ENCODE measurements around the gene TMEM218. TPM values are rescaled to one million over a fixed set of nuclear protein-coding genes. Genes with fewer than 3 reads are reported as not detected.
"Not testable (repeated sequence)": the region's sequence is repeated elsewhere in the genome, so short reads cannot be mapped to it uniquely, and the experiment has no call there.

TMEM218 gene
- total RNA-seq, 4 donors from 2014 or later: 24.2 to 31.5 (median 26.1) TPM

DNA sequence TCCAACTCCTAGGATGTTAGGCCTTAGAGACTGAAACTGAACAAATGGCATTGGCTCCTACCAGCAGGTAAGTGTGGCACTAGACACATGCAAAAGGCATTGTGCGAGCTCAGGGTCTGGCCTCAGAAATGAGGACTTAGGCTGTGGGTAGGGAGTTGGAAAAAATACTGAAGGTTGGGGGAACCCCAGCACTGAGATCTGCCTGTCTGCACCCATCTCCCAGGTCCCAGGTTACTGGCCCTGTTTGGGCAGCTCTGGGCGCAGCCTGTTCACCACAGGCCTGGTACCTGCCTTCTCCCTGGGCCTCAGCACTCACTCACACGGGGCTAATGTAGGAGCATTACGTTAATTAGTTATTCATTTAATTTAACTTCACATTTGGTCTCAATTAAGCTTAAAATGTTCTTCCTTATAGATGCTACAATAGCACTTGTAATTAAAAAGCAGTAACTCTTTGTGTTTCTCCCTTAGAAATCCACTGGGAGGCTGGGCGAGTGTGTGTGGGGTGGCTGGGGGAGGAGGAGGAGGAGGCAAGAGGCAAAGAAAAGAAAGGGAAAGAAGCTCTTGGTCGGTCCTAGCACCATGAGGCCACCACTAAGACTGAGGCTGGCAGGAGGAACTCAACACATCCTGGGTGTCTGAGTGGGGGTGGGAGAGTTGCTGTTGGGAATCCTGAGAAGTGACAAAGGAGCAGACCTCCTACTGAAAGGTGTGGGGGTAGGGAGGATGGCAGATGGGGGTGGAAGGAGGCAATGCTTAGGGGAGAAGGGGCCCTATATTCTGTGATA lies 19.4 kb downstream of the TMEM218 start:
- Histone ChIP-seq H3K27ac (peak overlapping the region in 1 of 3 donors; percentile 19), H3K4me3 (replicated peaks in 1 of 3) (no peak overlapping the region), H3K27me3 (no peaks in the 10 kb centered on the region), H3K36me3 (peaks cover 0 to 3% of the 10 kb centered on the region in 2 donors), H3K4me1 (peaks cover 0 to 7% of the 10 kb centered on the region in 2 donors), H3K9me3 (no peaks in the 10 kb centered on the region)
- DNase-seq: no peak
- TF ChIP-seq, protein P1, sequence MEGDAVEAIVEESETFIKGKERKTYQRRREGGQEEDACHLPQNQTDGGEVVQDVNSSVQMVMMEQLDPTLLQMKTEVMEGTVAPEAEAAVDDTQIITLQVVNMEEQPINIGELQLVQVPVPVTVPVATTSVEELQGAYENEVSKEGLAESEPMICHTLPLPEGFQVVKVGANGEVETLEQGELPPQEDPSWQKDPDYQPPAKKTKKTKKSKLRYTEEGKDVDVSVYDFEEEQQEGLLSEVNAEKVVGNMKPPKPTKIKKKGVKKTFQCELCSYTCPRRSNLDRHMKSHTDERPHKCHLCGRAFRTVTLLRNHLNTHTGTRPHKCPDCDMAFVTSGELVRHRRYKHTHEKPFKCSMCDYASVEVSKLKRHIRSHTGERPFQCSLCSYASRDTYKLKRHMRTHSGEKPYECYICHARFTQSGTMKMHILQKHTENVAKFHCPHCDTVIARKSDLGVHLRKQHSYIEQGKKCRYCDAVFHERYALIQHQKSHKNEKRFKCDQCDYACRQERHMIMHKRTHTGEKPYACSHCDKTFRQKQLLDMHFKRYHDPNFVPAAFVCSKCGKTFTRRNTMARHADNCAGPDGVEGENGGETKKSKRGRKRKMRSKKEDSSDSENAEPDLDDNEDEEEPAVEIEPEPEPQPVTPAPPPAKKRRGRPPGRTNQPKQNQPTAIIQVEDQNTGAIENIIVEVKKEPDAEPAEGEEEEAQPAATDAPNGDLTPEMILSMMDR (IDR thresholded peaks at IDR 0.05): no peak
- no peak for TF ChIP-seq POLR2A (IDR thresholded peaks at IDR 0.05)
- 88 to 91% methylated on average over 6 of the region's 6 CpGs for WGBS, 2 donors
- intact Hi-C loops (cut with DNase I): loop anchor here (5.0 kb wide), 1 partner anchor 50 kb away; no protein-coding TSS in a partner anchor

DNA sequence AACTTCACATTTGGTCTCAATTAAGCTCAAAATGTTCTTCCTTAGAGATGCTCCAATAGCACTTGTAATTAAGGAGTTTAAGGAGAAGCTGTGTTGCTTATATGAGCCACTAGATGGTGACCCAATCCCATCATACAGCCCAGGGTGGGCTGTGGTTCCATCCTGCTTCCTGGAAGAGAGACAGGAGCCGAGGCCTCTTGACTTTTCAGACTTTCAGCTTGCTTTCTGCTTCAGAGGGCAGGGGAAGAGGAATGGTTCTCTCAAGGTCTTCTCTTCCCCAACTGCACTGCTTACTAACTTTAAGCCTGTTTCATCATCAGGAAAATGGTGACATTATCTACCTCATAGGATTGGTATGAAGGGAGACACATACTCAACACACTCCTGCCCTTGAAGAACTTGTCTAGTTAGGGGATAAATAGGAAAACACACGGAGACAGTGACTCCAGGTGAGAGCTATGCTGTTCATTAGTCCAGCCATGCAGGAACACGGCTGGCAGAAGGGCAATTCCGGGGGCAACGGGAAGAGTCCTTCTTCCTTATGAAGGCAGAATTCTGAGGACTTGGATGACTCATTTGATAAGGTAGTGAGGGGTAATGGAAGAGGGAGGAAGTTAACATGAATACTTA lies 20.1 kb downstream of the TMEM218 start:
- Histone ChIP-seq H3K27ac (peak overlapping the region in 1 of 3 donors; percentile 19), H3K9me3 (no peaks in the 10 kb centered on the region), H3K4me1 (peaks cover 0 to 7% of the 10 kb centered on the region in 2 donors), H3K27me3 (no peaks in the 10 kb centered on the region), H3K36me3 (peaks cover 0 to 2% of the 10 kb centered on the region in 2 donors), H3K4me3 (replicated peaks in 1 of 3) (no peak overlapping the region)
- DNase-seq: peak; percentile 77
- intact Hi-C loops (cut with DNase I): loop anchor here (5.0 kb wide), 1 partner anchor 51 kb away; no protein-coding TSS in a partner anchor
- whole genome bisulfite sequencing, 2 donors: 36 to 41% methylated on average over 5 of the region's 5 CpGs
- TF ChIP-seq, protein P1 (IDR thresholded peaks at IDR 0.05): peak in 5 of 6 experiments; percentile 25 to 95 (median 81)
- no peak for TF ChIP-seq POLR2A (IDR thresholded peaks at IDR 0.05)

DNA sequence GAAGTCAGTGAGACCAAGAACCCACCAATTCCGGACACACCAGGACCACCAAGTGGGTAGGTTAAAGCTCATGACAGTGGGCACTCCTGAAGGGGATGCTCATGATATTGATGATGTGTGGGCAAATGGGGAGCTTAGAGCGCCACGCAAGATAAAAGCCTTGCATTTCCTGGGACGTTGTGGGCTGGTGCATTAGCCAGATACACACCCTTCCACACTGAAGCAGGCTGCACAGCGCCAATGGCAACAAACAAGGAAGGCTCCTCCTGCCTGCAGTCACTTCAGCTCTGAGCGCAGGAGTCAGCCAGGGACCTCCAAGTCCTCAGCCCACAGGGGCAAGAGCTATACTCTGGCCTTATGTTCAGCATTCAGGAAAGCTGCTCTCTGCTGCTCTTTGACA lies 20.6 kb downstream of the TMEM218 start:
- no peaks in the 10 kb centered on the region for H3K27me3 ChIP-seq
- DNase-seq: no peak
- H3K4me3 ChIP-seq (replicated peaks in 1 of 3): no peak overlapping the region
- TF ChIP-seq POLR2A (IDR thresholded peaks at IDR 0.05): no peak
- TF ChIP-seq, protein P1 (IDR thresholded peaks at IDR 0.05): no peak
- no peak overlapping the region for H3K27ac ChIP-seq
- peaks cover 0 to 7% of the 10 kb centered on the region in 2 donors for H3K4me1 ChIP-seq
- no peaks in the 10 kb centered on the region for H3K36me3 ChIP-seq
- WGBS, 2 donors: 74 to 84% methylated on average over 6 of the region's 6 CpGs
- intact Hi-C loops (cut with DNase I): loop anchor here (5.0 kb wide), 1 partner anchor 51 kb away; no protein-coding TSS in a partner anchor
- H3K9me3 ChIP-seq: no peaks in the 10 kb centered on the region

DNA sequence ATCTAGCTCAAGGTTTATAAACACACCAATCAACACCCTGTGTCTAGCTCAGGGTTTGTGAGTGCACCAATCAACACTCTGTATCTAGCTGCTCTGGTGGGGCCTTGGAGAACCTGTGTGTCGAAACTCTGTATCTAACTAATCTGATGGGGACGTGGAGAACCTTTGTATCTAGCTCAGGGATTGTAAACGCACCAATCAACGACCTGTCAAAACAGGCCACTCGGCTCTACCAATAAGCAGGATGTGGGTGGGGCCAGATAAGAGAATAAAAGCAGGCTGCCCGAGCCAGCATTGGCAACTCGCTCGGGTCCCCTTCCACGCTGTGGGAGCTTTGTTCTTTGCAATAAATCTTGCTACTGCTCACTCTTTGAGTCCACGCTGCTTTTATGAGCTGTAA lies 21.3 kb downstream of the TMEM218 start:
- WGBS, 2 donors: 78 to 80% methylated on average over 10 of the region's 10 CpGs
- not testable (repeated sequence) for H3K9me3 ChIP-seq; H3K27me3 ChIP-seq; H3K36me3 ChIP-seq; H3K4me1 ChIP-seq; H3K4me3 ChIP-seq (replicated peaks in 1 of 3); DNase-seq; H3K27ac ChIP-seq
- intact Hi-C loops (cut with DNase I): loop anchor here (5.0 kb wide), 1 partner anchor 52 kb away; no protein-coding TSS in a partner anchor

DNA sequence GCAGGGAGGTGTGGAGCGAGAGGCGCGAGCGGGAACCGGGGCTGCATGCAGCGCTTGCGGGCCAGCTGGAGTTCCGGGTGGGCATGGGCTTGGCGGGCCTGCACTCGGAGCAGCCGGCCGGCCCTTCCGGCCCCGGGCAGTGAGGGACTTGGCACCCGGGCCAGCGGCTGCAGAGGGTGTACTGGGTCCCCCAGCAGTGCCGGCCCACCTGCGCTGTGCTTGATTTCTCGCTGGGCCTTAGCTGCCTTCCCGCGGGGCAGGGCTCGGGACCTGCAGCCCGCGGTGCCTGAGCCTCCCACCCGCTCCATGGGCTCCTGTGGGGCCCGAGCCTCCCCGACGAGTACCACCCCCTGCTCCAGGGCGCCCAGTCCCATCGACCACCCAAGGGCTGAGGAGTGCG lies 21.9 kb downstream of the TMEM218 start:
- H3K27ac ChIP-seq; H3K9me3 ChIP-seq; H3K4me3 ChIP-seq (replicated peaks in 1 of 3); H3K27me3 ChIP-seq; intact Hi-C loops (cut with DNase I); H3K36me3 ChIP-seq; DNase-seq; H3K4me1 ChIP-seq: not testable (repeated sequence)
- 92 to 100% methylated on average over 7 to 27 of the region's 31 CpGs for WGBS, 2 donors

Measured in thyroid gland (tissue), 4 donors.